GM12801 (cell line): ENCODE measurements around the gene INSYN2B.

Experiments used
- TF ChIP-seq, protein P1 (sequence below): IDR thresholded peaks from one replicate; pipeline ENCODE4 v1.5.1; 2011; ENCODE audit warnings: control low read depth; ENCODE audit not compliant: insufficient read length; ENCODE audit errors: extremely low read depth

The INSYN2B gene

DNA sequence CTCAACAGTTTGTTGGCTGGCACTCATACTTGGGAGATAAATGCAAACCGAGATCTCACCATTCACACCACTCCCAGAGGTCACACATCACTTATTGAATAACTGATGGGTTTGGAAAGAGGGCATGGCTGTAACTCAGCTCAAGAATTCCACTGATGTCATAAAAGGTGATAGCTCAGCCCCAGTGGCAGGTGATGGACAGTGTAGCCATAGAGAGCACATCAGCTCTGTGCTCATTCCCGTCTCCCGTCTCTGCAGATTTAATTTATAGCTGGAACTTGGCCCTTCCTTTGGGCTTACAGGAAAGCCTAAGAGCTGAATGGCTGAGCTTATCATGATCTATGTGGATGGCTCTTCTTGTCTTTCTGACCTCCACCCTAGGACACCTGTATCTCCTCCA, 59.8 kb downstream of the INSYN2B start:
- TF ChIP-seq, protein P1, sequence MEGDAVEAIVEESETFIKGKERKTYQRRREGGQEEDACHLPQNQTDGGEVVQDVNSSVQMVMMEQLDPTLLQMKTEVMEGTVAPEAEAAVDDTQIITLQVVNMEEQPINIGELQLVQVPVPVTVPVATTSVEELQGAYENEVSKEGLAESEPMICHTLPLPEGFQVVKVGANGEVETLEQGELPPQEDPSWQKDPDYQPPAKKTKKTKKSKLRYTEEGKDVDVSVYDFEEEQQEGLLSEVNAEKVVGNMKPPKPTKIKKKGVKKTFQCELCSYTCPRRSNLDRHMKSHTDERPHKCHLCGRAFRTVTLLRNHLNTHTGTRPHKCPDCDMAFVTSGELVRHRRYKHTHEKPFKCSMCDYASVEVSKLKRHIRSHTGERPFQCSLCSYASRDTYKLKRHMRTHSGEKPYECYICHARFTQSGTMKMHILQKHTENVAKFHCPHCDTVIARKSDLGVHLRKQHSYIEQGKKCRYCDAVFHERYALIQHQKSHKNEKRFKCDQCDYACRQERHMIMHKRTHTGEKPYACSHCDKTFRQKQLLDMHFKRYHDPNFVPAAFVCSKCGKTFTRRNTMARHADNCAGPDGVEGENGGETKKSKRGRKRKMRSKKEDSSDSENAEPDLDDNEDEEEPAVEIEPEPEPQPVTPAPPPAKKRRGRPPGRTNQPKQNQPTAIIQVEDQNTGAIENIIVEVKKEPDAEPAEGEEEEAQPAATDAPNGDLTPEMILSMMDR = no peak

DNA sequence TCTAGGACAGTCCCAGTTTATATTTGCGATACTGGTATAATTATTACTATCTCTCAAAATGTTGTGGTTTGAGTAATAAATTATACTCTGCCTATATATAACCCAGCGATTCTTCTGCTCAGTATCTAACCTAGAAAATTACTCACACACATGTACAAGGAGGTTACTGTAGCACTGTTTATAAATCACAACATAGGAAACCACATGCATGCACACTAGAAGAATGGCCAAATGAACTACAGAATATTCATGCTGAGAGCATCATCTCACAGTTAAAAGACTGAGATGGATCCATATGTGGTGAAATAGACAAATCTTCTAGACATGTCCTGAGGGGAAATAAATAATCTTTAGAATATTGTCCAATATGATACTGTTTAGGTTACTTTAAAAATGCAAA, 62.1 kb downstream of the INSYN2B start:
- TF ChIP-seq, protein P1 = no peak

DNA sequence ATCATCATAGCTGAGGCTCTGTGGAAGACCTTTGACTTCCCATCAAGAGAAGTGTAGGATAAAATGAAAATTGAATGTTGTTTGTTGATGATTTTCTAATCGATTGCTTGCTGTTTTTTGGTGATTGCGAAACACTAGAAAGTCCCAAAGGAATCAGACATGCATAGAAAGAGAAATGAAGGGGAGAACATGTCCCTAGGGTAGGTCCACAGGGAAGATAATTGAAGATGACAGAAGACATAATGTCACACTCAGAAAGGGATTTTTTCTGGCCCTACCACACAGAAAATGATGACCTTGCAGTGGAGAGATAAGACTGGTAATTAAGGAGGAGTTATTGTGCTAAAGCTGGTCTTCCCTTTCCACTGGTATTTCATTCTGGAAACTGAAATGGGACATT, 62.8 kb downstream of the INSYN2B start:
- TF ChIP-seq, protein P1 = no peak

DNA sequence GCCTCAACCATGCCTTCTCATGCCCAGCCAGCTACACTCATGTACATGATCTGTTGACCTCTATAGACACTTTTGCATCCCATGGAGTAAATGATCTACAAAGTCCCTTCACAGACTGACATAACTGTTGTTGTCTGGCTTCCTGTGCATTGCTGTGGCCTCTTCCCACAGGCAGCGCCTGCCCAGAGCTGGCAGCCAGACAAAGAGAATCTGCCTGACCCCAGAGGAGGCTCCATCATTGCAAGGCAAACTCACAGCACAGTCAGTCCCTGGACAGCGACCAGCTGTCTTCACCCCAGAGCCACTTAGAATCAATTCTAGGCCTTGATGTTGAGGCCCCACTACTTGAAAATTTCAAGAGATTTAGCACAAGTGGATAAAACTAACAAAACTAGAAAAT, 65.5 kb downstream of the INSYN2B start:
- TF ChIP-seq, protein P1 = no peak

DNA sequence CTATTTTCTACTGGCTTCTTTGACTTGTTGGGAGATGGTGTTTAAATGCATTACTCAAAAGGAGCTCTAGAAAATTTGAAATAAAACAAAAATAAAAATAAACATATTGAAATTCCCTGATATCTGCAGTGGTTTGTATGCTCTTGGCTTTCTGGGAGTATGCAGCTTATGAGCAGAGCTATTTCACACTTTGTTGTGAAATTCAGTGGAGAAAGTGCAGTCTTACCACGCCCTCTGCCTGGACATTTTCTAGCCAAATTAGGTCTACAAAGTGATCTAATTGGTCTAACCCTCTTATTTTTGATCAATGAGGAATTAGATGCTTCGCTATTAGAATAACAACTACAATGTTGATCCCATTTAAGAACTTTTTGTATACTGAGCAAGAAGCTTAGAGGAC, 66.8 kb downstream of the INSYN2B start:
- TF ChIP-seq, protein P1 = no peak

DNA sequence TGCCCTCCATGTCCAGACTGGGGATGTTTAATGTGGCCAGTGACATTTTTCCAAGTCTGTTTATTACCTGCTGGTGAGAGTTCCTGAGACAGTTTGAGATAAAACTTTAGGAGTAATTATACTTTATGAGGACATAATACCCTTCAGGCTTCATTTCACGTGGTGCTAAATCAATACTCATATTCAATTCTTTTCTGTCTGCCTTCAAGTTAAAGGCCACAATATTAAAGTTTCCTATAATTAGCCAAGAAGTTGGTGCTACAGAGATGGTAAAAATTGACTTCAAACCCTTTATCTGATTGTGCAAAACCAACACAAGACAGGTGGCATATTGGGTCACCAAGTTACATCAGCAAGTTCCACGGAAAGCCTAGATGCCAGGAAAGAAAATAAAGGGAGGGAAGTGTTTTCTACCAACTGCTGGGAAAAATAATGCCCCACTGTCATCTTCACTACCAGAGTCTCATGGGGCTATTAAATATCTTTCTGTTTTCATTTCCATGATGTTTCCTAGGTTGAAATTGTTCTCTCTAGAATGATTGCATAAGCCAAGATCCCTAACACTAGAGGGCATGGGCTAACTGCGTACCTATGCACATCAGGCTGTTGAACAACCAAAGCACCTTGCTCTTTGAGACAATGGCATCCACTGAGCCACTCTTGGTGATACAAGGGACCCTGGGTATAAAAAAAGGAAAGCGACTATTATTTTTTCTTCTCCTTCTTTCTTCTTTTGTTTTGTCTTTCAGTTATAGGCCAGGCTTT, 68.7 kb downstream of the INSYN2B start:
- TF ChIP-seq, protein P1 = no peak

DNA sequence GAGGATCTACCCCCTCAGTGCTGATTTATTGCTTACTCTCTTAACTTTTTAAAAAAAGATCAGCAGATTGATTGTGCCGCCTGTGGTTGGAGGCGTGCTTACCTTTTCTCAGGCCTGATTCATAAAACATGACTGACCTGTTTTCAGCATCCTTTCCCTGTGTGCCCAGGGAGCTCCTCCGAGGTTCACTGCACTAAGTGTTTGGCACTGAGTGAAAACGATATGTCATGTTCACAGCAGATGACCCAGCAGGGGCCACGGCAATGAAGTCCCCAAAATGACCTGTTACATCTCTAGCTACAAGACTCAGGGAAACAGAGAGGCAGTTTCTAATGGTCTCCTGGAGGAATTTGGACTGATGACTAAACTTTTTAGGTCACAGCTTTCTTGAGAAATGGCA, 69.9 kb downstream of the INSYN2B start:
- TF ChIP-seq, protein P1 = no peak

DNA sequence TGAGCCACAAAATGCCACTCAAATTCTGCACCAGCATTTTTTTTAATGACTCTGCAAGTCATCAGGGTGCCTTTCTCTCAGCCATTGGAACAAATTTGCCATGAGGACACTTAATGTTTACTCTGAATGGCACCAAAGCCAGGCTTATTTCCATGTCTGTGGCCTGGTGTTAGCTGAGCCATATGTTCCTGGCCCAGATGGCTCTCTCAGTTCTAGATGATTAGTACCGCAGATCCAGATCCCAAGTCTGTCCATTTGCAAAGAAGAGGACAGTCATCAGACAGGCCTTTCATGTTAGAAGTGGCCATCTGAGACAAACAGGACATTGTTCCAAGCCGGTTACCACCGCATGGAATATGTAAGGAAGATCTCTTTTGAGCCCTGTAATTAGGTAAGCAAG, 70.3 kb downstream of the INSYN2B start:
- TF ChIP-seq, protein P1 = no peak
